ENCODE data around the gene PMVK. TPM values are rescaled to one million over a fixed set of nuclear protein-coding genes. Genes with fewer than 3 reads are reported as not detected.

Gene PMVK
- total RNA-seq, 1 experiment from 2014 or later, result 26.3 TPM

GRCh38 chr1:154982341-154982740 is 45.8 kb upstream of the PMVK start:
- no peak overlapping the region for H3T11ph ChIP-seq (ENCODE audit: low read length)
- H3K79me2 ChIP-seq (ENCODE audit: insufficient read depth, low read length), result peaks cover 11% of the 10 kb centered on the region; the same call in 1 of the 2 replicates
- Mint-ChIP-seq H3K36me3 (ENCODE audit: insufficient read depth in 1 of 3, low read depth in 3 of 3) (peaks cover 33 to 61% (median 52%) of the 10 kb centered on the region in 3 experiments), H3K9me3 (no peaks in the 10 kb centered on the region), H3K4me3 (no peak overlapping the region), H3K27ac (no peak overlapping the region), H3K4me1 (peaks cover 9 to 10% of the 10 kb centered on the region in 2 experiments; a peak in 3 of 4 replicates), H3K27me3 (ENCODE audit: low read depth) (no peaks in the 10 kb centered on the region)
- no peak overlapping the region for H2AFZ ChIP-seq (ENCODE audit: low read length)
- peak overlapping the region; percentile 17; the same call in 1 of the 2 replicates for H3K14ac ChIP-seq (ENCODE audit: insufficient read depth, low read length)
- H3K18ac ChIP-seq (ENCODE audit: insufficient read length, low read depth, low read length), result peak overlapping the region; percentile 49
- peak overlapping the region; percentile 56 for H3K4me2 ChIP-seq (ENCODE audit: insufficient read depth, insufficient read length, low read length)
- TF ChIP-seq CTCF (conservative IDR thresholded peaks at IDR 0.05), result no peak
- no peaks in the 10 kb centered on the region for H4K20me1 ChIP-seq (ENCODE audit: control insufficient read depth, insufficient read depth, insufficient read length)
- no peak overlapping the region for H2BK12ac ChIP-seq (ENCODE audit: insufficient read length, low read depth, low read length)
- H3K4me1 ChIP-seq (ENCODE audit: insufficient read depth, low read length), result no peaks in the 10 kb centered on the region
- no peaks in the 10 kb centered on the region for H3K9me3 ChIP-seq (ENCODE audit: control insufficient read depth, low read depth, low read length)
- H3K4ac ChIP-seq (ENCODE audit: low read depth, low read length), result no peak overlapping the region
- H2AK5ac ChIP-seq (ENCODE audit: insufficient read length, low read length), result no peak overlapping the region
- H3K9ac ChIP-seq (ENCODE audit: extremely low read depth, insufficient read length, low read length), result peak overlapping the region; percentile 81
- peaks cover 8% of the 10 kb centered on the region for H3K23me2 ChIP-seq (ENCODE audit: insufficient read length, low read depth, low read length, poor library complexity, severe bottlenecking)
- no CpG with 5 or more reads among the region's 6 CpGs for WGBS (ENCODE audit: extremely low coverage, insufficient read length, low lambda C conversion rate)
- no peak overlapping the region for H2BK120ac ChIP-seq (ENCODE audit: low read depth, low read length, poor library complexity, severe bottlenecking)
- no peak overlapping the region for H3K23ac ChIP-seq (ENCODE audit: insufficient read length, low read depth, low read length)
- DNase-seq, result no peak
- H4K5ac ChIP-seq (ENCODE audit: insufficient read length, low read depth, low read length), result no peak overlapping the region
- no peak overlapping the region for H2BK20ac ChIP-seq (ENCODE audit: low read depth, low read length, poor library complexity, severe bottlenecking)
- H3K79me1 ChIP-seq (ENCODE audit: insufficient read depth, low read depth, low read length, poor library complexity, severe bottlenecking), result no peaks in the 10 kb centered on the region
- peak overlapping the region; percentile 91 for H3K27ac ChIP-seq (ENCODE audit: insufficient read length, low read depth, low read length)
- H4K8ac ChIP-seq (replicated peaks; ENCODE audit: insufficient read length, low read depth, low read length), result no peak overlapping the region
- H4K91ac ChIP-seq (ENCODE audit: insufficient read length, low read depth, low read length), result no peak overlapping the region
- H3K27me3 ChIP-seq (ENCODE audit: insufficient read depth, low read length), result no peaks in the 10 kb centered on the region
- no peak overlapping the region for H2BK15ac ChIP-seq (ENCODE audit: low read depth, low read length)
- no peak overlapping the region for H3K56ac ChIP-seq (ENCODE audit: insufficient read length, low read depth, low read length)
- H2BK5ac ChIP-seq (ENCODE audit: insufficient read length, low read length), result no peak overlapping the region

All from H9 (cell line).